Immature natural killer cell (primary cell): Measurements from ENCODE around the gene TTLL4. TPM values are rescaled to one million over a fixed set of nuclear protein-coding genes. Genes with fewer than 3 reads are reported as not detected.

Source experiments
- DNase-seq, 3 donors: peaks; one replicate each; pipeline ENCODE4 v3.0.0; 2022; ENCODE audit warnings: mixed read lengths in 1 of 3
- H3K27ac Mint-ChIP-seq, 6 donors: one replicate each; pipeline ENCODE4 v1.8.0; 2020; ENCODE audit warnings: mixed read lengths in 6 of 6, mild to moderate bottlenecking in 5 of 6, inconsistent platforms in 4 of 6, moderate library complexity in 3 of 6
- H3K27me3 Mint-ChIP-seq, 3 donors: one replicate each; pipeline ENCODE4 v1.8.0; 2020 to 2021; ENCODE audit warnings: low read depth in 3 of 3, mild to moderate bottlenecking in 3 of 3, mixed read lengths in 3 of 3, moderate library complexity in 3 of 3, inconsistent platforms in 1 of 3
- H3K36me3 Mint-ChIP-seq, 3 donors: one replicate each; pipeline ENCODE4 v1.8.0; 2020; ENCODE audit warnings: mixed read lengths in 3 of 3, inconsistent platforms in 2 of 3, mild to moderate bottlenecking in 2 of 3
- H3K4me1 Mint-ChIP-seq, 2 donors: one replicate each; pipeline ENCODE4 v1.8.0; 2020; ENCODE audit warnings: inconsistent platforms in 2 of 2, mild to moderate bottlenecking in 2 of 2, mixed read lengths in 2 of 2, moderate library complexity in 1 of 2
- H3K4me3 Mint-ChIP-seq, 5 donors: one replicate each; pipeline ENCODE4 v1.8.0; 2020; ENCODE audit warnings: mild to moderate bottlenecking in 5 of 5, mixed read lengths in 5 of 5, inconsistent platforms in 3 of 5, moderate library complexity in 3 of 5
- H3K9me3 Mint-ChIP-seq, 6 donors: one replicate each; pipeline ENCODE4 v1.8.0; 2020; ENCODE audit warnings: mild to moderate bottlenecking in 6 of 6, mixed read lengths in 6 of 6, inconsistent platforms in 4 of 6, moderate library complexity in 3 of 6
- polyA plus RNA-seq, 3 donors: library from polyadenylated mRNA; unstranded; fragments of 300-500 nt; fragmentation: Illumina TruSeq; gene quantifications; one replicate each; pipeline ENCODE4 v1.2.3, GENCODE V29; 2021

The TTLL4 gene
- polyA plus RNA-seq, 3 donors from 2014 or later = 0.14 to 5.4 (median 3.8) TPM

DNA sequence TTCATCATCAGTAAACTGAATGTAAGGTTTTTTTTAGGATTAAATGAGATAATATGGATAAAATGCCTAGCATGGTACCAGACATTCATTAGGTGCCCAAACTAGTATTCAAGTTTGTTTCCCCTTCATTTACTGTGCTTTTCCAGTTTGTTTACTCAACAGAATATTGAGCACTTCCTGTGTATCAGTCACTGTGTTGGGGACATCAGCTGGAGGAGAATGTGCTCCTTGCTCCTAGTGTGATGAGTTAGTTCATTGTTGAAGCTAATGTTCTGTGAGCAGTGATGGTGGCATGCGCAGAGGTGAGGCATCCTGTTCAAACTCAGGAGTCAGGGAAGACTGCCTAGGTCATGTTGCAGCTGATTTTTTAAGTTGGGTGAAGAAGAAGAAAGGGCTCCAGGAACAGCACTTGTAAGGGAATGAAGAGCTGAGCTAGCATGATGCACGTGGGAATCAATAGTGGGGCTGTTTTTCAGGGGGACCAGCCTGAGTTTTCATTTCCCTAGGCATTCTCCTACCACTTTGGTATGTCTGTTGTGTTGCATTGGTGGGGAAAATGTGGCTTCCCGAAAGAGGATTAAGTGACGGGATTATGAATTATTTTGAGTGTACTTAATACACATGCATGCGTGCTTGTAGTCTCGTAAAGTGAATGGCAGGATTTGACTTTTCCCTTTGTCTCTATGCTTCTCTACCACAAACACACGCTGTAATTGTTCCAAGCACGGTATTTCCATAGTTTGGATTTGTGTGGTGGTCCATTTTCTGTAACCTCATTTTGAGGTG, 23.7 kb downstream of the TTLL4 start:
- H3K4me1 Mint-ChIP-seq = peaks cover 17% of the 10 kb centered on the region in 2 donors
- DNase-seq = no peak
- H3K27me3 Mint-ChIP-seq = peaks cover 0 to 2% (median 0%) of the 10 kb centered on the region in 3 donors
- no peaks in the 10 kb centered on the region for H3K9me3 Mint-ChIP-seq
- H3K36me3 Mint-ChIP-seq = peaks cover 12 to 22% (median 14%) of the 10 kb centered on the region in 3 donors
- H3K4me3 Mint-ChIP-seq = no peak overlapping the region
- H3K27ac Mint-ChIP-seq = peak overlapping the region in 3 of 6 donors; percentile 2 to 32 (median 31)

DNA sequence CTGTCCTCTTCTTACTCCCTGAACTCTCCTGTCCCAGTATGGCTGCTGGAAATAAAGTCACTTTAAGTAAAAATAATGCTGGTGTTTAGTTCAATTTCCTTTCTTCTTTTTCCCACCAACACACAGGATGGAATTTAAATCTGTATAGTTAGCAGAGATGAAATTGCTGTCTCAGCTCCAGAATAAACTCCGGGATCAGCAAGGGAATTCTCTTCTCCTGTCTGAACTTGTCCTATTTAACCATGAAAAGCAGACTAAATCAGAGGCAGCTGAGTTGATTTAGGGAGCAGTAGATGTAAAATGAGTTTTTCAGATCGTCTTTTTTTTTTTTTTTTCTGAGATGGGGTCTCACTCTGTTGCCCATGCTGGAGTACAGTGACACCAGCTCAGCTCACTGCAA, 25.9 kb downstream of the TTLL4 start:
- no peak for DNase-seq
- Mint-ChIP-seq H3K4me3 (no peak overlapping the region), H3K27ac (peak overlapping the region in 1 of 6 donors; percentile 19), H3K9me3 (no peaks in the 10 kb centered on the region), H3K27me3 (peaks cover 0 to 2% (median 0%) of the 10 kb centered on the region in 3 donors), H3K4me1 (peaks cover 16 to 17% of the 10 kb centered on the region in 2 donors), H3K36me3 (peaks cover 15 to 30% (median 18%) of the 10 kb centered on the region in 3 donors)

DNA sequence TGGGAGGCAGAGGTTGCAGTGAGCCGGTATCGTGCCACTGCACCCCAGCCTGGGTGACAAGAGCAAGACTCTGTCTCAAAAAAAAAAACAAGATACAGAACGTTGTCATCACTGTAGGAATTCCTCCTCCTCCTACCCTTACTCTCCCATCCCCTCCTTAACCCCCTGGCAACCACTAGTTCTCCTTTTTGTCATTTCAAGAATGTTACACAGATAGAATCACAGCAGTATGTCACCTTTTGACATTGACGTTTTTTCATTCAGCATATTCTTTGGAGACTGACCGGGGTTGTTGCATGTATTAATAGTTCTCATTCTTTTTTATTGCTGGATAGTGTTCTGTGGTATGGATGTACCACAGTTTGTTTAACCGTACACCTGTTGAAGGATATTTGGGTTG, 32.4 kb downstream of the TTLL4 start:
- H3K27ac Mint-ChIP-seq = no peak overlapping the region
- H3K9me3 Mint-ChIP-seq = no peaks in the 10 kb centered on the region
- no peak for DNase-seq
- no peaks in the 10 kb centered on the region for H3K4me1 Mint-ChIP-seq
- H3K4me3 Mint-ChIP-seq = no peak overlapping the region
- peaks cover 39 to 67% (median 43%) of the 10 kb centered on the region in 3 donors for H3K36me3 Mint-ChIP-seq
- H3K27me3 Mint-ChIP-seq = peaks cover 0 to 1% (median 0%) of the 10 kb centered on the region in 3 donors

DNA sequence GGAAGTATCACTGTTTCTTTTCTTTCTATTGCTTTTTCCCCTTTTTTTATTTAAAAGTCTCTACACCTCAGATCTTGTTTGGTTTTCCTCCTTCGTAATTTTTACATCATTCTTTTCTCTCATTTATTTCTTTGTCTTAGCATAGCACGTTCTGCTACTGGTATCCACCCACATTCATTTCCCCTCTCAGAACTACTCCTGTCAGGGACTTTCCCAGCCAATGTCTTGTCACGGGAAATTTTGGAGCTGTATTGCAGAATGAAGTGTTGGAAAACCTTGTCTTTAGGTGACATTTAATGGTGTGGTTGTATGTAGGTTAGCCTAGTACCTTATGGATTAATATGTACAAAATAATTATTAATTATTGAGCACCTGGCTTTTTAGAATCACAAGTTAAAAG, 34.0 kb downstream of the TTLL4 start:
- Mint-ChIP-seq H3K4me1 (no peaks in the 10 kb centered on the region), H3K27ac (no peak overlapping the region), H3K36me3 (peaks cover 37 to 62% (median 43%) of the 10 kb centered on the region in 3 donors), H3K27me3 (peaks cover 0 to 3% (median 0%) of the 10 kb centered on the region in 3 donors), H3K9me3 (no peaks in the 10 kb centered on the region), H3K4me3 (no peak overlapping the region)
- no peak for DNase-seq

DNA sequence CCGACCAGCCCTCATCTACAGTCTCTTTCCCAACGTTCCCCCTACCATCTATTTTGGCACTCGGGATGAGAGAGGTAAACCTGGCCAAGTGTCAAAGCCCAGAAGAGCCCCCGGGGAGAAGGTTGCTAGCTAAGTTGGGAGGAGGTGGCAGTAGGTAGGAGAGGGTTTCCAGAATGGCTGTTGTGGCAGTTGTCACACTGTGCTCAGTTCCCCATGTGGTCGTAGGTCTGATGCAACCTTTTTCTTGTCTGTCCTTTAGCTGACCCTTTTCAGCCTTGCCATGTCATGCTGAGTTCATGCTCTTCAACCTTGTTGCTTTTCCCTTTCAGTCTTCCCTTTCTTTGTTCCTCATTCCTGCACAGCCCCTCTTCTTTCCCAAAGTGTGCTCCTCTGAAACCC, 34.5 kb downstream of the TTLL4 start:
- H3K36me3 Mint-ChIP-seq = peaks cover 33 to 63% (median 44%) of the 10 kb centered on the region in 3 donors
- H3K4me1 Mint-ChIP-seq = no peaks in the 10 kb centered on the region
- no peak overlapping the region for H3K27ac Mint-ChIP-seq

DNA sequence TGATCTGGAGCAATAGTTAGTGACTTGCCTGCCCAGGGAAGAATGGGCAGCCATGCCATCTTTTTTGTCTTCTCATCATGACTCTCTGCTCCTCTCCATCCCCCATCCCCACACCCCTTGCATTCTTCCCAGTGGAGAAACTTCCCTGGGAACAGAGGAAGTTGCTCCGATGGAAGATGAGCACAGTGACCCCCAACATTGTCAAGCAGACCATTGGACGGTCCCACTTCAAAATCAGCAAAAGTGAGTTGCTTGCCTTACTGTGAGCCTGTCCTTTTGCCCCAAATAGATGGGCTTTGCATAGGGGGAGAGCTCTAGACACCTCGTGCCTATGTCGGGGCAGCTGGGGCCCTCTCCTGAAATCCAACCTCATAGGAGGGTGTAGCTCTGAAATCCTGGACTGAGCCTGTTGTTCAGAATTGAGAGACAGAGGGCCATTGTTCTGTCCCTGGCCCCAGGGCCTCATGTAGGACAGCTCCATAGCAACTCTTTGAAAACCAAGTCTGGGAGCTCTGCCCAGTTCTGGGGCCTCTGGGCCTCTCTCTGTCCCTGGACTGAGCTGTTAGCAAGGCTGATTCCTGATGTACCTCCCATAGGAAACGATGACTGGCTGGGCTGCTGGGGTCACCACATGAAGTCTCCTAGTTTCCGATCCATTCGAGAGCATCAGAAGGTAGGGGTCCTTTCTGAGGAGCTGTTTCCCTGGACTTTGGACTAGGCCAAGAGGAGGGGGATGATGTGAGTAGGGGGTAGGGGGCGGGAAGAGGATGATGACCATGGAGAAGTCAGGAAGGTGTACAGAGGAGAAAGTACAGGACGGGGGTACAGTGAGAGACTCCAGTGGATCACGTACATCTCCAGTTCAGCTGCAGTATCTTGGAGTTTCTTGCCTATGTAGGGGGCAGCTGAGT, 35.2 kb downstream of the TTLL4 start:
- H3K27ac Mint-ChIP-seq = no peak overlapping the region
- peaks cover 35 to 64% (median 50%) of the 10 kb centered on the region in 3 donors for H3K36me3 Mint-ChIP-seq
- DNase-seq = no peak
- no peaks in the 10 kb centered on the region for H3K4me1 Mint-ChIP-seq
- H3K4me3 Mint-ChIP-seq = no peak overlapping the region
- H3K9me3 Mint-ChIP-seq = no peaks in the 10 kb centered on the region
- H3K27me3 Mint-ChIP-seq = peaks cover 0 to 3% (median 0%) of the 10 kb centered on the region in 3 donors

More for the DNA sequence above, 34.5 kb downstream of the TTLL4 start:
- peaks cover 0 to 3% (median 0%) of the 10 kb centered on the region in 3 donors for H3K27me3 Mint-ChIP-seq
- H3K9me3 Mint-ChIP-seq = no peaks in the 10 kb centered on the region
- DNase-seq = no peak
- H3K4me3 Mint-ChIP-seq = no peak overlapping the region

DNA sequence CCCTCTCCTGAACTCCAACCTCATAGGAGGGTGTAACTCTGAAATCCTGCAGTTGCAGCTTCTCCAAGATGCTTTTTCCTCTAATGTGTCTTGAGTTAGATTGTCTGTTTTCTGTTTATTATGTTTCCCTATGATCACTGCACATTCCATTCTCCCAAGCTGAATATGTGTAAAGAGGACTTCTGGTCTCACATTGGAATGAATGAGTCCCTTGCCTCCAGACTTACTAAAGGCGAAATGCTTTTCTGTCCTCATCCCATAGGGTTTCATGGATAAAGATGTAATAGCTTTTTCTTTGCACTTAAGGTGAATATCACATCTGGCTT, 35.8 kb downstream of the TTLL4 start:
- H3K27ac Mint-ChIP-seq = no peak overlapping the region
- H3K4me3 Mint-ChIP-seq = no peak overlapping the region
- no peaks in the 10 kb centered on the region for H3K4me1 Mint-ChIP-seq
- no peaks in the 10 kb centered on the region for H3K9me3 Mint-ChIP-seq
- peaks cover 35 to 67% (median 50%) of the 10 kb centered on the region in 3 donors for H3K36me3 Mint-ChIP-seq
- DNase-seq = no peak
- H3K27me3 Mint-ChIP-seq = peaks cover 0 to 3% (median 0%) of the 10 kb centered on the region in 3 donors

DNA sequence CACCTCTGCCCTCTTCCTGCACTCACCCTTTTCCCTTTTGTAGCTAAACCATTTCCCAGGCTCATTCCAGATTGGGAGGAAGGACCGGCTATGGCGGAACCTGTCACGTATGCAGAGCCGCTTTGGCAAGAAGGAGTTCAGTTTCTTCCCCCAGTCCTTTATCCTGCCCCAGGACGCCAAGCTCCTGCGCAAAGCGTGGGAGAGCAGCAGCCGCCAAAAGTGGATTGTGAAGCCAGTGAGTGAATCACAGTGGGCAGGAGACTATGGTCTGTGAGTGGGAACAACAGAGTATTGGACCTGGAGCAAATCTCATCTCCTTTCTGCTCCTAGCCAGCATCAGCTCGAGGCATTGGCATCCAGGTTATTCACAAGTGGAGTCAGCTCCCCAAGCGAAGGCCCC, 36.3 kb downstream of the TTLL4 start:
- Mint-ChIP-seq H3K4me3 (no peak overlapping the region), H3K4me1 (no peaks in the 10 kb centered on the region), H3K36me3 (peaks cover 35 to 69% (median 50%) of the 10 kb centered on the region in 3 donors)

DNA sequence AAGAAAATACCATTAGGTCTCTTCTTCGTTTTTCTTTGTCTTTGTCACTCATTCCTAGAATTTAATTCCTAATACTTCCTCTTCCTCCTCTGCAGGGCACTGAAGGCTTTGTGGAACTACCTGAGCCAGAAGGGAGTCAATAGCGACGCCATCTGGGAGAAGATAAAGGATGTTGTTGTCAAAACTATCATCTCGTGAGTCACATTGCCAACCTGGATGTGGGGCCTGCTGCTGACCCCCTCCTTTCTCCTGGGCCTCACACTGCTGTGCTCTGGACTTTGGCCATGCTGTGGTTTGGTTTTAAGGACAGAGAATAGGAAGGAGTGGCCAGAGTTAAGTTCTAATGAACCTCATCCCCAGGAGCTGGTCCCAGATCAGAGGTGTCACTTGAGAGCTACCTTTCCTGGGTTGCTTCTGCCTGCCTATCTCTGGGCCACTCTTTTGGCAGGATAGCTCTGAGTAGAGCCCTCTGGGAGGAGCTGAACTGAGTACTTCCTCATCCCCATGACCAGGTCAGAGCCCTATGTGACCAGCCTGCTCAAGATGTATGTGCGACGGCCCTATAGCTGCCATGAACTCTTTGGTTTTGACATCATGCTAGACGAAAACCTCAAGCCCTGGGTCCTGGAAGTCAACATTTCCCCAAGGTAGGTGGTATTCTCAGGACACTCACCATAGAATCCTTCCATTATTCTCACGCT, 38.3 kb downstream of the TTLL4 start:
- Mint-ChIP-seq H3K27ac (no peak overlapping the region), H3K9me3 (no peaks in the 10 kb centered on the region), H3K4me3 (no peak overlapping the region), H3K4me1 (no peaks in the 10 kb centered on the region), H3K27me3 (peaks cover 0 to 3% (median 0%) of the 10 kb centered on the region in 3 donors), H3K36me3 (peaks cover 45 to 75% (median 55%) of the 10 kb centered on the region in 3 donors)
- no peak for DNase-seq

More for the DNA sequence above, 36.3 kb downstream of the TTLL4 start:
- no peak for DNase-seq
- H3K27me3 Mint-ChIP-seq = peaks cover 0 to 3% (median 0%) of the 10 kb centered on the region in 3 donors
- H3K27ac Mint-ChIP-seq = no peak overlapping the region
- no peaks in the 10 kb centered on the region for H3K9me3 Mint-ChIP-seq

DNA sequence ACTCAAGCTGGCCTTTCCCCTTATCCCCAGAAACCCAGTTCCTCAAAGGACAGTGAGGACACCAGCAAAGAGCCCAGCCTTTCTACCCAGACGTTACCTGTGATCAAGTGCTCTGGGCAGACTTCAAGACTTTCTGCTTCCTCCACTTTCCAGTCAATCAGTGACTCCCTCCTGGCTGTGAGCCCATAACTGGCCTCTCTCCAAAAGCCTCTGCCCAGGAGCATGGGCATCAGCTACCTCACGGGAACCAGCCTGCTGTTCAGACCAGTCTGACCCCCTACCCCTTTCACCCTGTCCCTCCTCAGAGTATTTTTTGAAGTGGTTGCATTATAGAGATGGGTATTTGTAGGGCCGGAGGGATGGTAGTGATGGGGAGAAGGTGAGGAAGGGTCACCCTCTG, 43.6 kb downstream of the TTLL4 start:
- Mint-ChIP-seq H3K36me3 (peaks cover 26 to 59% (median 35%) of the 10 kb centered on the region in 3 donors), H3K27me3 (peaks cover 0 to under 1% (median 0%) of the 10 kb centered on the region in 3 donors), H3K27ac (no peak overlapping the region), H3K4me3 (no peak overlapping the region), H3K4me1 (no peaks in the 10 kb centered on the region), H3K9me3 (no peaks in the 10 kb centered on the region)
- DNase-seq = no peak

DNA sequence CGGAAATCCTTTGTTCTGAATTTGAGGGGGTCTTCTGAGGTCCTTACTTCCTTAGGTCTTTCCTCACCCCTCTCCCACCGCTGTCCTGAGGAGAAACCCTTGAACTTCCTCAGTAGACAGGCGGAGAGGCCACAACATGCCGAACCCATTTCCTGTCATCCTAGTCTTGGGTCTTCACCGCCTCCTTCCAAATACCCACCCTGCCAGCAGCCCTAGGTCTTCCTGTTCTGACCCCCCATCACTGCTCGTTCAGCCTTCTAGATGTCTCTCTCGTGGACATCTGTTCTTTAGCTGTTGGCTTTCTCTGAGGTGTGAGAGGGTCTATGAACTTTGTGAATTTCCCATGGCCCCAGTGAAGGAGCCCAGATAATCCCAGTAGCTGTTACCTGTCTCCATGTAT, 44.1 kb downstream of the TTLL4 start:
- H3K4me1 Mint-ChIP-seq = no peaks in the 10 kb centered on the region
- no peak for DNase-seq
- no peak overlapping the region for H3K27ac Mint-ChIP-seq
- H3K4me3 Mint-ChIP-seq = no peak overlapping the region
- H3K9me3 Mint-ChIP-seq = no peaks in the 10 kb centered on the region
- no peaks in the 10 kb centered on the region for H3K27me3 Mint-ChIP-seq
- H3K36me3 Mint-ChIP-seq = peaks cover 26 to 56% (median 33%) of the 10 kb centered on the region in 3 donors

DNA sequence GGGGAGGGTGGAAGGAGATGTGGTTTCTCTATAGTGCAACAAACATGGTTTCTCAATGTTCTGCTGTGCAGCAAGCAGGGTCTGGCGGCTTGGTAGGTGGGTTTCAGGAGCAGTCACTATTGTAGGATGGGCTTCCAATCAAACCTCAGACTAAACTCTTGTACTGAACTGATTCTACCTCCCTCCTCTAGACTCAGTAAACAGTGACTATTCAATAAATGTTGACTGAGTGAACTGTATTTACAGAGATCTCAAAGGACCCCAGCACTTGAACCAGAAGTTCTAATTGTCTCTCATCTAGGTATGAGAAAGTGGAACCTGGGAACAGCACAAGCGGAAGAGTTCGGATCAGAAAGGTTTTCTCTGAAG, 44.5 kb downstream of the TTLL4 start:
- Mint-ChIP-seq H3K27me3 (no peaks in the 10 kb centered on the region), H3K9me3 (no peaks in the 10 kb centered on the region), H3K4me1 (no peaks in the 10 kb centered on the region), H3K27ac (no peak overlapping the region), H3K36me3 (peaks cover 26 to 52% (median 29%) of the 10 kb centered on the region in 3 donors), H3K4me3 (no peak overlapping the region)
- DNase-seq = no peak

DNA sequence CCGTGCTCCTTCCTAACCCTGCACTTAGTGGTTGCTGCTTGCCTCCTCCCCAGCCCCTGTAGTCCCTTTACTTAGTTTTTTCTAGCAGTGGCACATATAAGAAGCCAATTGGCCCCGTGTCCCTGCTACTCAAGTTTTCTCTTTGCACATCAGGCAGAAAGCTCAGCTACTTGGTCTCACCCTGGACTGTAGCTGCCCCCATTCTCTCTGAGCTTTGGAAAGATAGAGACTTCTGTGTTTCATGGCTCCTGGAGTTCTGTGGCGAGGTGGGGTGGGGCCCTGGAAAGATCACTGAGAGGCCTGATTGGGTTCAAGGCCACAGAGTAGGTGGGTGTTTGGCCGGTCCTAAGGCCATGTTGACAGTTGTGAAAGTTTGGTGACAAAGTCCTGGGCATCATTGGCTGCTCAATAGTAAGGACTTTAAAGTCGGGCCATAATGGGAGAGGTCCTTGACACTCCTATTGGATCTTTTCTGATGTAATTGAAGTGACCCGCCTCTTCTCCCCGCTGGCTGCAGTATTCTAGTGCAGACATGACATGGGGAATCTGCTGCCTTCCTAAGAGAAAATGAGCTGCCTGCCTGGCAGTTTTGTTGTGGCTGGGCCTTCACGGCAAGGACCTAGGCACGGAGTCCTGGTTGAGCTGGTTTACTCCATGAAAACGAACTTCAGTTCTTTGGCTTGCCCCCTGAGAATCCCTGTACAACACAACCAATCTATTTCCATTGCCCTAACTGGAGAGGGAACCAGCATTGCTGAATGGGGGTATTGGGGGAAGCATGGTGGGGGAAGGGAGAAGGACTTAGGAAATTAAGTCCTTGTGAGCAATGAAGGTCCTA, 45.2 kb downstream of the TTLL4 start:
- Mint-ChIP-seq H3K4me3 (no peak overlapping the region), H3K36me3 (peaks cover 21 to 46% (median 23%) of the 10 kb centered on the region in 3 donors), H3K9me3 (no peaks in the 10 kb centered on the region), H3K27ac (no peak overlapping the region), H3K27me3 (no peaks in the 10 kb centered on the region), H3K4me1 (no peaks in the 10 kb centered on the region)
- DNase-seq = no peak
